Esophagus muscularis mucosa (tissue), 4 donors: Measurements from ENCODE around the gene NAT9. TPM values are rescaled to one million over a fixed set of nuclear protein-coding genes. Genes with fewer than 3 reads are reported as not detected.

Experiments
- DNase-seq: peaks from one replicate; pipeline ENCODE4 v3.0.0-alpha.2; 2017; ENCODE audit errors: extremely low spot score
- H3K27ac ChIP-seq, 4 donors: fragments of 200-600 bp; sonication (generic); replicated peaks in 1 of 4; 1 replicate in 3 of 4; 2 replicates in 1 of 4; pipeline ENCODE4 v1.5.1; 2016 to 2019; ENCODE audit warnings: mild to moderate bottlenecking in 1 of 4
- H3K27me3 ChIP-seq, 4 donors: fragments of 200-600 bp; sonication (generic); one replicate each; pipeline versions ENCODE4 v1.5.1 to v1.6.0; 2016 to 2019
- H3K36me3 ChIP-seq, 4 donors: fragments of 200-600 bp; sonication (generic); one replicate each; pipeline ENCODE4 v1.5.1; 2016 to 2019
- H3K4me1 ChIP-seq, 4 donors: fragments of 200-600 bp; sonication (generic); one replicate each; pipeline ENCODE4 v1.5.1; 2016 to 2019
- H3K4me3 ChIP-seq, 4 donors: fragments of 200-600 bp; sonication (generic); 1 replicate in 2 of 4; 2 replicates in 2 of 4; pipeline ENCODE4 v1.5.1; 2016 to 2019; ENCODE audit warnings: mild to moderate bottlenecking in 4 of 4, moderate library complexity in 1 of 4
- H3K9me3 ChIP-seq, 4 donors: fragments of 200-600 bp; sonication (generic); 1 replicate in 3 of 4; 2 replicates in 1 of 4; pipeline ENCODE4 v1.5.1; 2016 to 2019
- EP300 ChIP-seq: sonication (generic); formaldehyde crosslinking; IDR thresholded peaks from one replicate; pipeline ENCODE4 v1.6.1; 2017; ENCODE audit warnings: antibody characterized with exemption
- POLR2A ChIP-seq: fragments of 450-650 bp; IDR thresholded peaks from one replicate; pipeline ENCODE4 v1.6.1; 2017; ENCODE audit warnings: antibody characterized with exemption, moderate library complexity, mild to moderate bottlenecking, low read depth
- POLR2AphosphoS5 ChIP-seq, 2 donors: sonication (generic); formaldehyde crosslinking; IDR thresholded peaks; one replicate each; pipeline ENCODE4 v1.6.1; 2017; ENCODE audit warnings: antibody characterized with exemption in 2 of 2
- WGBS: methylation state at CpG from one replicate; pipeline ENCODE4 v1.1.5; 2018; 5-methylcytosine and 5-hydroxymethylcytosine counted together
- intact Hi-C: fragments of 100-400 bp; cut with DNase I; formaldehyde crosslinking; loops from one replicate; pipeline ENCODE4 v1.15.1; 2023
- total RNA-seq, 4 donors: library from RNA; depleted of rRNA; stranded (reverse); fragments of >200 nt; gene quantifications; one replicate each; pipeline versions ENCODE4 v1.1.0 to v1.2.1, GENCODE V29; 2016
- TF ChIP-seq, protein P1 (sequence below), 3 experiments: fragments of 200-600 bp in 2 of 3; fragments of 450-650 bp in 1 of 3; sonication (generic) in 2 of 3; IDR thresholded peaks; one replicate each; pipeline ENCODE4 v1.5.1; 2017 to 2019; ENCODE audit warnings: antibody characterized with exemption in 3 of 3, mild to moderate bottlenecking in 2 of 3, moderate library complexity in 1 of 3

Gene NAT9
- total RNA-seq, 4 donors from 2014 or later: 10.4 to 22.4 (median 17.7) TPM

DNA sequence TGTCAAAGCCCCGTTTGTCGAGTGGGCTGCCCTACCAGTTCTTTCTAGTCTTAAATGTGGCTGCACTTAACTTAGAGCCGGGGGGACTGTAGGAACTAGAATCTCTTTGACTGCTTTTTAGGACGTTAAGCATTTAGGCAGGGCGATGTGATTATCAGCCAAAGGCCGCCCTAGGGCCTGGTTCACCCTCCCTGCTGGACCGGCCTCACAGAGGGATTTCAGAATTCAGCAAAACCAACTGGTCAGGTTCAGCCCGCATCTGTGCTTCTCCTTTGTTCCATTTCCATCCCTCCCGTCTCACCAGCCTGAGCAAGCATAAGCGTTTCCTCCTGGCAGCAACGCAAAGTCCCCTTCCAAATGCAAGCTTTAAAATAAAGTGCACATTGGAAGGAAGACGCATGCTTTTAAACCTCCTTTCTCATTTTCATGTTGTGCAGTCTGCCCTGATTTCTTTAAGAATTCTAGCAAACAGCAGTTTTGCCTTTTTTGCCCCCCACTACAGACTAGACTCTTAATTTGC, 16.5 kb upstream of the NAT9 start:
- TF ChIP-seq POLR2AphosphoS5 (IDR thresholded peaks at IDR 0.05) (no peak), POLR2A (no peak), EP300 (no peak)
- TF ChIP-seq, protein P1, sequence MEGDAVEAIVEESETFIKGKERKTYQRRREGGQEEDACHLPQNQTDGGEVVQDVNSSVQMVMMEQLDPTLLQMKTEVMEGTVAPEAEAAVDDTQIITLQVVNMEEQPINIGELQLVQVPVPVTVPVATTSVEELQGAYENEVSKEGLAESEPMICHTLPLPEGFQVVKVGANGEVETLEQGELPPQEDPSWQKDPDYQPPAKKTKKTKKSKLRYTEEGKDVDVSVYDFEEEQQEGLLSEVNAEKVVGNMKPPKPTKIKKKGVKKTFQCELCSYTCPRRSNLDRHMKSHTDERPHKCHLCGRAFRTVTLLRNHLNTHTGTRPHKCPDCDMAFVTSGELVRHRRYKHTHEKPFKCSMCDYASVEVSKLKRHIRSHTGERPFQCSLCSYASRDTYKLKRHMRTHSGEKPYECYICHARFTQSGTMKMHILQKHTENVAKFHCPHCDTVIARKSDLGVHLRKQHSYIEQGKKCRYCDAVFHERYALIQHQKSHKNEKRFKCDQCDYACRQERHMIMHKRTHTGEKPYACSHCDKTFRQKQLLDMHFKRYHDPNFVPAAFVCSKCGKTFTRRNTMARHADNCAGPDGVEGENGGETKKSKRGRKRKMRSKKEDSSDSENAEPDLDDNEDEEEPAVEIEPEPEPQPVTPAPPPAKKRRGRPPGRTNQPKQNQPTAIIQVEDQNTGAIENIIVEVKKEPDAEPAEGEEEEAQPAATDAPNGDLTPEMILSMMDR (IDR thresholded peaks at IDR 0.05): no peak
- Histone ChIP-seq H3K4me1 (peaks cover 0 to 7% (median 5%) of the 10 kb centered on the region in 4 donors), H3K27ac (no peak overlapping the region), H3K9me3 (no peaks in the 10 kb centered on the region), H3K4me3 (no peak overlapping the region), H3K36me3 (peaks cover 15 to 93% (median 65%) of the 10 kb centered on the region in 4 donors), H3K27me3 (no peaks in the 10 kb centered on the region)
- DNase-seq: no peak
- 95% methylated on average over 12 of the region's 12 CpGs for WGBS
- intact Hi-C loops: loop anchor here (2.0 to 10.0 kb wide), 2 partner anchors 72 to 162 kb away; no protein-coding TSS in a partner anchor

GRCh38 chr17:74790161-74791058, 14.3 kb upstream of the NAT9 start:
- no peak overlapping the region for H3K27ac ChIP-seq
- H3K9me3 ChIP-seq: no peaks in the 10 kb centered on the region
- TF ChIP-seq, protein P1 (IDR thresholded peaks at IDR 0.05): no peak
- no peak for TF ChIP-seq POLR2AphosphoS5 (IDR thresholded peaks at IDR 0.05)
- no peak for TF ChIP-seq POLR2A
- TF ChIP-seq EP300: no peak
- no peak overlapping the region for H3K4me3 ChIP-seq
- peaks cover 0 to 7% (median 5%) of the 10 kb centered on the region in 4 donors for H3K4me1 ChIP-seq
- no peak for DNase-seq
- no peaks in the 10 kb centered on the region for H3K27me3 ChIP-seq
- intact Hi-C loops: loop anchor here (10.0 kb wide), 1 partner anchor 164 kb away; no protein-coding TSS in a partner anchor
- peaks cover 3 to 79% (median 55%) of the 10 kb centered on the region in 4 donors for H3K36me3 ChIP-seq
- WGBS: 84% methylated on average over 21 of the region's 21 CpGs

DNA sequence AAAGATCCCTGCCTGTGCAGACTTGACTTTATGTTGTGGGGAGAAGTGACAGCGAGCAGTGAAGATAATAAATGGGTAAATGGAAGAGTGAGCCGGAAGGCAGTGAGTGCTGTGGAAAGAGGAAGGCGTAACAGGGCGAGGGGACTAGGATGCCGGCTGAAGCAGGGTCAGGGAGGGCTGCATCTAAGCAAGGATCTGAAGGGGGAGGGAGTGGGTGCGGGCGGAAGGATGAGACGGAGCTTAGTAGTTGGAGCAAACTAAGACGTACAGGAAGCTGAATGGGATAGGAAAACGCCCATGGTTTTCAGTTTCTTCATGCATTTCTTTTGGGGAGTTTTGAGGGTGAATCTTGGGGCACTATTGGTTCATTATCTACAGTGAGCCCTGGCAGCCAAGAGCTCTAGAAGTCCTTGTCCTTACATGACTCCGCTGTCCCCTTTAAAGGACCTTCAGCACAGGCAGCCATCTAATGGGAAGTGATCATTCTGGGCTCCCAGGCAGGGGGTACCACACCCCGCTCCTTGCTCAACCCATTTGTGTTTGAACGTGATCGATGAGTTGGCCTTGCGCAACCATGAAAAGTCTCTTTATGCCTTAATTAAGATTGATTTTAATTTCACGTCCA, 10.4 kb upstream of the NAT9 start:
- H3K27me3 ChIP-seq: no peaks in the 10 kb centered on the region
- no peak for DNase-seq
- H3K27ac ChIP-seq: no peak overlapping the region
- H3K9me3 ChIP-seq: no peaks in the 10 kb centered on the region
- TF ChIP-seq POLR2A (no peak), EP300 (no peak), POLR2AphosphoS5 (IDR thresholded peaks at IDR 0.05) (no peak)
- TF ChIP-seq, protein P1 (IDR thresholded peaks at IDR 0.05): no peak
- no peak overlapping the region for H3K4me3 ChIP-seq
- peaks cover 0 to 63% (median 30%) of the 10 kb centered on the region in 4 donors for H3K36me3 ChIP-seq
- H3K4me1 ChIP-seq: peaks cover 0 to 7% (median 5%) of the 10 kb centered on the region in 4 donors
- intact Hi-C loops: no loop called here
- 74% methylated on average over 16 of the region's 16 CpGs for WGBS

- intact Hi-C loops: no loop called here
- no peak for DNase-seq
- Histone ChIP-seq H3K36me3 (peaks cover 0 to 65% (median 28%) of the 10 kb centered on the region in 4 donors), H3K27me3 (no peaks in the 10 kb centered on the region), H3K27ac (no peak overlapping the region), H3K4me1 (peaks cover 0 to 2% (median under 1%) of the 10 kb centered on the region in 4 donors), H3K4me3 (no peak overlapping the region), H3K9me3 (no peaks in the 10 kb centered on the region)
- TF ChIP-seq POLR2AphosphoS5 (IDR thresholded peaks at IDR 0.05) (no peak), POLR2A (no peak), EP300 (no peak)
- TF ChIP-seq, protein P1 (IDR thresholded peaks at IDR 0.05): no peak
- WGBS: 88% methylated on average over 9 of the region's 9 CpGs
These were observed 9.8 kb upstream of the NAT9 start for GRCh38 chr17:74785981-74786360.
